Activated T-cell treated with anti-CD3 and anti-CD28 coated beads, Interleukin-2, amount 50 U/mL, for 72 hours (primary cell): ENCODE measurements around the gene PALLD. TPM values are rescaled to one million over a fixed set of nuclear protein-coding genes. Genes with fewer than 3 reads are reported as not detected.
A peak's percentile ranks its signal among the peaks of the same experiment; 100 is the strongest.

Experiments used
- ATAC-seq, 2 donors: fragments of 150-1000 bp; cut with Tn5 transposase; replicated peaks in 1 of 2; 2 replicates each; pipeline ENCODE4 v1.10.0; 2021; ENCODE audit warnings: moderate library complexity in 2 of 2, mild to moderate bottlenecking in 1 of 2
- DNase-seq, 2 donors: peaks; one replicate each; pipeline ENCODE4 v3.0.0; 2021 to 2022; ENCODE audit warnings: mixed read lengths in 1 of 2
- H3K27ac Mint-ChIP-seq: one replicate; pipeline ENCODE4 v1.8.0; 2022; ENCODE audit warnings: mild to moderate bottlenecking, moderate library complexity, mixed read lengths
- H3K27me3 Mint-ChIP-seq: one replicate; pipeline ENCODE4 v1.8.0; 2022; ENCODE audit warnings: low read depth, mixed read lengths
- H3K36me3 Mint-ChIP-seq, 2 donors: one replicate each; pipeline ENCODE4 v1.8.0; 2022; ENCODE audit warnings: mixed read lengths in 2 of 2, mild to moderate bottlenecking in 1 of 2; ENCODE audit not compliant: insufficient read depth in 2 of 2
- H3K4me1 Mint-ChIP-seq: one replicate; pipeline ENCODE4 v1.8.0; 2022; ENCODE audit warnings: low read depth, mixed read lengths
- H3K4me3 Mint-ChIP-seq, 2 donors: one replicate each; pipeline ENCODE4 v1.8.0; 2022; ENCODE audit warnings: mild to moderate bottlenecking in 2 of 2, mixed read lengths in 2 of 2, moderate library complexity in 2 of 2
- H3K9me3 Mint-ChIP-seq, 2 donors: one replicate each; pipeline ENCODE4 v1.8.0; 2022; ENCODE audit warnings: mixed read lengths in 2 of 2
- total RNA-seq, 2 donors: library from RNA; stranded (reverse); gene quantifications; one replicate each; pipeline ENCODE4 v1.2.3, GENCODE V29; 2022

Gene PALLD
- total RNA-seq, 2 donors from 2014 or later, result 13.5 to 16.7 TPM

- Mint-ChIP-seq H3K4me3 (peak overlapping the region in 1 of 2 donors; percentile 69), H3K9me3 (no peaks in the 10 kb centered on the region), H3K27ac (peak overlapping the region; percentile 96), H3K4me1 (peaks cover 52% of the 10 kb centered on the region), H3K36me3 (peaks cover 3 to 8% of the 10 kb centered on the region in 2 donors), H3K27me3 (no peaks in the 10 kb centered on the region)
- DNase-seq (peak in 1 of 2 donors; percentile 15), ATAC-seq (peak; percentile 74 to 75)
Measured at GRCh38 chr4:168863719-168864647, 367.1 kb downstream of the PALLD start.

GRCh38 chr4:168864821-168865541 is 368.1 kb downstream of the PALLD start:
- H3K9me3 Mint-ChIP-seq, result peaks cover 0 to 2% of the 10 kb centered on the region in 2 donors
- peaks cover 58% of the 10 kb centered on the region for H3K4me1 Mint-ChIP-seq
- peak overlapping the region in 1 of 2 donors; percentile 69 for H3K4me3 Mint-ChIP-seq
- DNase-seq (no peak), ATAC-seq (peak; percentile 14 to 21)
- H3K36me3 Mint-ChIP-seq, result peaks cover 6 to 8% of the 10 kb centered on the region in 2 donors
- peaks cover 9% of the 10 kb centered on the region for H3K27me3 Mint-ChIP-seq
- H3K27ac Mint-ChIP-seq, result peak overlapping the region; percentile 96

- no peak overlapping the region for H3K27ac Mint-ChIP-seq
Measured at GRCh38 chr4:168865854-168866253, 369.0 kb downstream of the PALLD start.

GRCh38 chr4:168866635-168867034 is 369.8 kb downstream of the PALLD start:
- Mint-ChIP-seq H3K27ac (peak overlapping the region; percentile 21), H3K36me3 (peaks cover 4 to 8% of the 10 kb centered on the region in 2 donors), H3K9me3 (peaks cover 0 to 2% of the 10 kb centered on the region in 2 donors), H3K4me3 (no peak overlapping the region), H3K27me3 (peaks cover 22% of the 10 kb centered on the region), H3K4me1 (peaks cover 47% of the 10 kb centered on the region)
- ATAC-seq, result no peak
- no peak for DNase-seq

More at GRCh38 chr4:168865854-168866253, 369.0 kb downstream of the PALLD start:
- H3K4me3 Mint-ChIP-seq, result no peak overlapping the region
- H3K27me3 Mint-ChIP-seq, result peaks cover 15% of the 10 kb centered on the region
- H3K9me3 Mint-ChIP-seq, result peaks cover 0 to 2% of the 10 kb centered on the region in 2 donors
- H3K36me3 Mint-ChIP-seq, result peaks cover 4 to 8% of the 10 kb centered on the region in 2 donors
- DNase-seq (no peak), ATAC-seq (no peak)
- H3K4me1 Mint-ChIP-seq, result peaks cover 49% of the 10 kb centered on the region

GRCh38 chr4:168867128-168867527 is 370.3 kb downstream of the PALLD start:
- peaks cover 27% of the 10 kb centered on the region for H3K27me3 Mint-ChIP-seq
- ATAC-seq (no peak), DNase-seq (no peak)
- H3K4me3 Mint-ChIP-seq, result no peak overlapping the region
- peaks cover 0 to 2% of the 10 kb centered on the region in 2 donors for H3K9me3 Mint-ChIP-seq
- no peak overlapping the region for H3K27ac Mint-ChIP-seq
- H3K4me1 Mint-ChIP-seq, result peaks cover 45% of the 10 kb centered on the region
- H3K36me3 Mint-ChIP-seq, result peaks cover 4 to 8% of the 10 kb centered on the region in 2 donors

- H3K4me1 Mint-ChIP-seq, result peaks cover 35% of the 10 kb centered on the region
- peak; percentile 59 to 65 for ATAC-seq
Measured at GRCh38 chr4:168868044-168868781, 371.4 kb downstream of the PALLD start.

GRCh38 chr4:168868802-168869201 is 371.9 kb downstream of the PALLD start:
- peak overlapping the region; percentile 42 for H3K27ac Mint-ChIP-seq
- peaks cover 38% of the 10 kb centered on the region for H3K27me3 Mint-ChIP-seq
- peak overlapping the region; percentile 45 to 55 for H3K4me3 Mint-ChIP-seq
- peaks cover 32% of the 10 kb centered on the region for H3K4me1 Mint-ChIP-seq
- DNase-seq, result no peak
- no peak for ATAC-seq
- peaks cover 2 to 3% of the 10 kb centered on the region in 2 donors for H3K36me3 Mint-ChIP-seq
- H3K9me3 Mint-ChIP-seq, result peaks cover 0 to 2% of the 10 kb centered on the region in 2 donors

More at GRCh38 chr4:168868044-168868781, 371.4 kb downstream of the PALLD start:
- peaks cover 33% of the 10 kb centered on the region for H3K27me3 Mint-ChIP-seq
- peaks cover 0 to 2% of the 10 kb centered on the region in 2 donors for H3K9me3 Mint-ChIP-seq
- peak in 1 of 2 donors; percentile 15 for DNase-seq
- peak overlapping the region; percentile 42 for H3K27ac Mint-ChIP-seq
- peaks cover 2 to 3% of the 10 kb centered on the region in 2 donors for H3K36me3 Mint-ChIP-seq
- peak overlapping the region; percentile 45 to 55 for H3K4me3 Mint-ChIP-seq

- Mint-ChIP-seq H3K4me3 (no peak overlapping the region), H3K4me1 (peaks cover 33% of the 10 kb centered on the region), H3K36me3 (peaks cover 2 to 3% of the 10 kb centered on the region in 2 donors), H3K27ac (no peak overlapping the region), H3K27me3 (peaks cover 50% of the 10 kb centered on the region), H3K9me3 (peaks cover 0 to 2% of the 10 kb centered on the region in 2 donors)
- ATAC-seq, result no peak
- DNase-seq, result no peak
Measured at GRCh38 chr4:168870004-168870403, 373.2 kb downstream of the PALLD start.

- ATAC-seq (no peak), DNase-seq (no peak)
- no peak overlapping the region for H3K27ac Mint-ChIP-seq
- H3K4me3 Mint-ChIP-seq, result no peak overlapping the region
- peaks cover 0 to 2% of the 10 kb centered on the region in 2 donors for H3K9me3 Mint-ChIP-seq
- H3K4me1 Mint-ChIP-seq, result peaks cover 33% of the 10 kb centered on the region
- H3K27me3 Mint-ChIP-seq, result peaks cover 65% of the 10 kb centered on the region
- H3K36me3 Mint-ChIP-seq, result peaks cover 0 to 3% of the 10 kb centered on the region in 2 donors
Measured at GRCh38 chr4:168871632-168872031, 374.8 kb downstream of the PALLD start.

- no peak overlapping the region for H3K27ac Mint-ChIP-seq
- ATAC-seq, result peak; percentile 50 to 56
- peaks cover 2 to 5% of the 10 kb centered on the region in 2 donors for H3K36me3 Mint-ChIP-seq
- peaks cover 84% of the 10 kb centered on the region for H3K27me3 Mint-ChIP-seq
- no peak for DNase-seq
- peaks cover 0 to 2% of the 10 kb centered on the region in 2 donors for H3K9me3 Mint-ChIP-seq
- H3K4me3 Mint-ChIP-seq, result peak overlapping the region in 1 of 2 donors; percentile 36
- peaks cover 21% of the 10 kb centered on the region for H3K4me1 Mint-ChIP-seq
Measured at GRCh38 chr4:168874083-168874482, 377.2 kb downstream of the PALLD start.

- H3K9me3 Mint-ChIP-seq, result no peaks in the 10 kb centered on the region
- peaks cover 25% of the 10 kb centered on the region for H3K4me1 Mint-ChIP-seq
- H3K27me3 Mint-ChIP-seq, result peaks cover 84% of the 10 kb centered on the region
Measured at GRCh38 chr4:168876106-168876505, 379.3 kb downstream of the PALLD start.

More at GRCh38 chr4:168876106-168876505, 379.3 kb downstream of the PALLD start:
- Mint-ChIP-seq H3K36me3 (peaks cover 2 to 3% of the 10 kb centered on the region in 2 donors), H3K4me3 (no peak overlapping the region), H3K27ac (no peak overlapping the region)
- no peak for ATAC-seq
- DNase-seq, result no peak
